IMR-90 (cell line): ENCODE data around the gene KLHL12. TPM values are rescaled to one million over a fixed set of nuclear protein-coding genes. Genes with fewer than 3 reads are reported as not detected.

Experiments
- ATAC-seq: fragments of 200-7000 bp; cut with Tn5 transposase; 2 replicates; pipeline ENCODE4 v1.9.1; 2020; ENCODE audit warnings: low read depth, mild to moderate bottlenecking, moderate library complexity
- BruUV-seq: library from RNA; stranded (reverse); fragments of 400-500 nt; replicated peaks from 2 replicates; lab custom pipeline; 2021; lab: Mats Ljungman, UMichigan
- CTCF ChIA-PET: fragments of 300-600 bp; formaldehyde crosslinking; extraction: SDS; loops from one replicate; lab custom pipeline; 2021; ENCODE audit warnings: antibody characterized with exemption; lab: Yijun Ruan, JAX
- POLR2A ChIA-PET: fragments of 300-600 bp; sonication (Branson Sonifier 250); formaldehyde crosslinking; loops from one replicate; lab custom pipeline; 2022; ENCODE audit warnings: antibody characterized with exemption; ENCODE audit not compliant: unreplicated experiment; lab: Charles Lee
- DNase-seq: peaks from one replicate; pipeline ENCODE4 v3.0.0; 2013
- H2AFZ ChIP-seq: replicated peaks from 2 replicates; pipeline ENCODE3; 2013; ENCODE audit warnings: low read length, mild to moderate bottlenecking; ENCODE audit not compliant: poor library complexity
- H2AK5ac ChIP-seq: 2 replicates; pipeline ENCODE4 v1.6.1; 2013; ENCODE audit warnings: low read depth, low read length, inconsistent platforms
- H2AK9ac ChIP-seq: replicated peaks from 2 replicates; pipeline ENCODE3; 2013; ENCODE audit warnings: mild to moderate bottlenecking, low read depth, low read length, moderate library complexity; ENCODE audit not compliant: poor library complexity
- H2BK120ac ChIP-seq: 2 replicates; pipeline ENCODE4 v1.6.1; 2013; ENCODE audit warnings: low read depth, low read length, inconsistent platforms
- H2BK15ac ChIP-seq: 3 replicates; pipeline ENCODE4 v1.6.1; 2013; ENCODE audit warnings: low read depth, low read length, inconsistent platforms
- H2BK20ac ChIP-seq: 2 replicates; pipeline ENCODE4 v1.6.1; 2013; ENCODE audit warnings: low read depth, mild to moderate bottlenecking, inconsistent platforms, low read length, moderate library complexity
- H2BK5ac ChIP-seq: 2 replicates; pipeline ENCODE4 v1.6.1; 2013; ENCODE audit warnings: mild to moderate bottlenecking, low read depth, low read length, inconsistent platforms; ENCODE audit not compliant: poor library complexity, severe bottlenecking
- H3K14ac ChIP-seq: replicated peaks from 2 replicates; pipeline ENCODE4 v1.6.1; 2013; ENCODE audit warnings: low read depth, low read length, inconsistent platforms
- H3K18ac ChIP-seq: 2 replicates; pipeline ENCODE4 v1.6.1; 2013; ENCODE audit warnings: low read depth, low read length, control low read depth
- H3K23ac ChIP-seq: 2 replicates; pipeline ENCODE4 v1.6.1; 2013; ENCODE audit warnings: low read depth, low read length, inconsistent platforms
- H3K27ac ChIP-seq: 2 replicates; pipeline ENCODE4 v1.5.1; 2013; ENCODE audit warnings: mild to moderate bottlenecking, control low read depth, low read length; ENCODE audit not compliant: insufficient read depth
- H3K27me3 ChIP-seq: 2 replicates; pipeline ENCODE4 v1.6.1; 2013; ENCODE audit warnings: low read length; ENCODE audit not compliant: control insufficient read depth, insufficient read depth
- H3K36me3 ChIP-seq: 2 replicates; pipeline ENCODE4 v1.6.1; 2013; ENCODE audit warnings: low read length, mixed read lengths; ENCODE audit not compliant: control insufficient read depth, insufficient read depth
- H3K4ac ChIP-seq: 2 replicates; pipeline ENCODE4 v1.6.1; 2013; ENCODE audit warnings: low read depth, low read length, inconsistent platforms
- H3K4me1 ChIP-seq: 2 replicates; pipeline ENCODE4 v1.6.1; 2013; ENCODE audit warnings: low read length, mixed read lengths; ENCODE audit not compliant: control insufficient read depth, insufficient read depth
- H3K4me2 ChIP-seq: 2 replicates; pipeline ENCODE4 v1.6.1; 2013; ENCODE audit warnings: low read depth, mild to moderate bottlenecking, control low read depth, low read length, moderate library complexity
- H3K4me3 ChIP-seq: 2 replicates; pipeline ENCODE4 v1.5.1; 2013; ENCODE audit warnings: low read depth, mild to moderate bottlenecking, control low read depth, low read length, moderate library complexity; ENCODE audit not compliant: insufficient read depth
- H3K56ac ChIP-seq: 2 replicates; pipeline ENCODE4 v1.6.1; 2013; ENCODE audit warnings: low read length, inconsistent platforms; ENCODE audit not compliant: insufficient read depth; ENCODE audit errors: extremely low read depth
- H3K79me1 ChIP-seq, 2 experiments: 2 replicates each; pipeline ENCODE4 v1.6.1; 2013; ENCODE audit warnings: low read length in 2 of 2, inconsistent platforms in 1 of 2, low read depth in 1 of 2
- H3K9ac ChIP-seq: 2 replicates; pipeline ENCODE4 v1.6.1; 2013; ENCODE audit warnings: low read depth, low read length, control low read depth
- H3K9me1 ChIP-seq: 2 replicates; pipeline ENCODE4 v1.6.1; 2013; ENCODE audit warnings: low read length, inconsistent platforms; ENCODE audit not compliant: insufficient read depth
- H3K9me3 ChIP-seq: 2 replicates; pipeline ENCODE4 v1.6.1; 2013; ENCODE audit warnings: low read length; ENCODE audit not compliant: control insufficient read depth, insufficient read depth
- H4K20me1 ChIP-seq: 2 replicates; pipeline ENCODE4 v1.6.1; 2013; ENCODE audit warnings: low read length, inconsistent platforms; ENCODE audit not compliant: insufficient read depth
- H4K5ac ChIP-seq: 2 replicates; pipeline ENCODE4 v1.6.1; 2013; ENCODE audit warnings: mild to moderate bottlenecking, low read depth, low read length, control low read depth
- H4K8ac ChIP-seq, 2 experiments: 2 replicates each; pipeline ENCODE4 v1.6.1; 2013; ENCODE audit warnings: low read depth in 2 of 2, low read length in 2 of 2, control low read depth in 1 of 2, inconsistent platforms in 1 of 2
- H4K91ac ChIP-seq: 2 replicates; pipeline ENCODE4 v1.6.1; 2013; ENCODE audit warnings: low read depth, low read length, inconsistent platforms; ENCODE audit not compliant: insufficient read depth
- CEBPB ChIP-seq: IDR thresholded peaks from 2 replicates; pipeline ENCODE4 v1.6.1; 2012; ENCODE audit warnings: low read depth, low read length, improper control_type of control experiment
- CHD1 ChIP-seq: IDR thresholded peaks from 2 replicates; pipeline ENCODE4 v1.6.1; 2012; ENCODE audit warnings: low read depth, low read length, improper control_type of control experiment
- MAFK ChIP-seq: IDR thresholded peaks from 2 replicates; pipeline ENCODE4 v1.6.1; 2012; ENCODE audit warnings: low read depth, low read length, improper control_type of control experiment
- RCOR1 ChIP-seq: IDR thresholded peaks from 2 replicates; pipeline ENCODE4 v1.6.1; 2012; ENCODE audit warnings: mild to moderate bottlenecking, low read length, improper control_type of control experiment; ENCODE audit not compliant: insufficient replicate concordance
- RFX5 ChIP-seq: IDR thresholded peaks from 2 replicates; pipeline ENCODE4 v1.8.0; 2012; ENCODE audit warnings: low read depth, mild to moderate bottlenecking, low read length, moderate library complexity
- SMC3 ChIP-seq: fragments of 150-350 bp; IDR thresholded peaks from 2 replicates; pipeline ENCODE4 v1.6.1; 2016; ENCODE audit warnings: low read depth, mild to moderate bottlenecking, antibody characterized with exemption, low read length, moderate library complexity
- dilution Hi-C: fragments of 300-500 bp; cut with HindIII; formaldehyde crosslinking; loops from one replicate; pipeline ENCODE4 v1.14.3; 2018; ENCODE audit warnings: low sequenced_read_pairs; ENCODE audit not compliant: unreplicated experiment
- in situ Hi-C: fragments of 300-500 bp; cut with MboI; formaldehyde crosslinking; loops from 3 replicates; pipeline ENCODE4 v1.14.3; 2019; ENCODE audit warnings: low sequenced_read_pairs, inconsistent platforms, mixed read lengths
- intact Hi-C: fragments of 100-400 bp; cut with micrococcal nuclease; formaldehyde crosslinking; loops from 2 replicates; pipeline ENCODE4 v1.10.0; 2022
- polyA plus RNA-seq, 3 experiments: library from polyadenylated mRNA; depleted of rRNA; stranded (reverse); fragments of >200 nt; gene quantifications; 2 replicates each; pipeline ENCODE4 v1.2.3, GENCODE V29; 2012; ENCODE audit warnings: low replicate concordance in 1 of 3
- total RNA-seq: library from RNA; depleted of rRNA; stranded (reverse); fragments of >200 nt; gene quantifications from 2 replicates; pipeline ENCODE4 v1.2.3, GENCODE V29; 2012

The KLHL12 gene
- total and polyA plus RNA-seq, 2 of the 4 experiments (the other 2 are of a cell fraction): 17.2 to 38.4 TPM

- in situ Hi-C loops: no loop called here
- no peak overlapping the region for H3K4me2 ChIP-seq
- intact Hi-C loops: loop anchor here (1.0 kb wide), 1 partner anchor 24 kb away; no protein-coding TSS in a partner anchor
- H3K36me3 ChIP-seq: peaks cover 18% of the 10 kb centered on the region
- ATAC-seq (no peak), DNase-seq (no peak)
- H2AK9ac ChIP-seq: no peak overlapping the region
- H3K4me1 ChIP-seq: no peaks in the 10 kb centered on the region; the same call in 1 of the 2 replicates
- peaks cover 13 to 75% of the 10 kb centered on the region in 2 experiments for H3K79me1 ChIP-seq
- H3K27me3 ChIP-seq: no peaks in the 10 kb centered on the region
- POLR2A ChIA-PET: no interaction called here
- H4K91ac ChIP-seq: no peak overlapping the region
- peaks cover 7% of the 10 kb centered on the region; the same call in 1 of the 2 replicates for H3K9me1 ChIP-seq
- H2AK5ac ChIP-seq: no peak overlapping the region
- TF ChIP-seq CHD1 (no peak), SMC3 (no peak), RCOR1 (no peak), CEBPB (no peak), RFX5 (no peak), MAFK (no peak)
- no peak overlapping the region for H3K18ac ChIP-seq
- no peak overlapping the region for H3K4ac ChIP-seq
- no peak overlapping the region for H3K27ac ChIP-seq
- BruUV-seq: no TSS peak
- no peak overlapping the region for H4K5ac ChIP-seq
- dilution Hi-C loops: no loop called here
- H3K14ac ChIP-seq: no peak overlapping the region
- no peak overlapping the region for H3K4me3 ChIP-seq
- no peak overlapping the region for H3K23ac ChIP-seq
- no peak overlapping the region for H2BK5ac ChIP-seq
- no peak overlapping the region for H2AFZ ChIP-seq
- no peak overlapping the region for H2BK20ac ChIP-seq
- no peak overlapping the region for H2BK15ac ChIP-seq
- CTCF ChIA-PET: interaction anchor here (0.6 kb wide), 1 partner anchor 263 kb away, joined by 3 read pairs; no protein-coding TSS in a partner anchor
- H3K56ac ChIP-seq: no peak overlapping the region
- H3K9me3 ChIP-seq: no peaks in the 10 kb centered on the region
- H4K20me1 ChIP-seq: peaks cover 40% of the 10 kb centered on the region; the same call in 1 of the 2 replicates
- H3K9ac ChIP-seq: no peak overlapping the region
- no peak overlapping the region for H2BK120ac ChIP-seq
- H4K8ac ChIP-seq: no peak overlapping the region
Measured at GRCh38 chr1:202953392-202953791, 26.4 kb upstream of the KLHL12 start.
